GM19099 (cell line): ENCODE data around the gene ZFP90.

Experiments used
- POLR2A ChIP-seq: IDR thresholded peaks from 3 replicates; pipeline ENCODE4 v1.6.1; 2011; ENCODE audit warnings: low read depth; ENCODE audit not compliant: insufficient read length; ENCODE audit errors: extremely low read depth

ZFP90 gene

DNA sequence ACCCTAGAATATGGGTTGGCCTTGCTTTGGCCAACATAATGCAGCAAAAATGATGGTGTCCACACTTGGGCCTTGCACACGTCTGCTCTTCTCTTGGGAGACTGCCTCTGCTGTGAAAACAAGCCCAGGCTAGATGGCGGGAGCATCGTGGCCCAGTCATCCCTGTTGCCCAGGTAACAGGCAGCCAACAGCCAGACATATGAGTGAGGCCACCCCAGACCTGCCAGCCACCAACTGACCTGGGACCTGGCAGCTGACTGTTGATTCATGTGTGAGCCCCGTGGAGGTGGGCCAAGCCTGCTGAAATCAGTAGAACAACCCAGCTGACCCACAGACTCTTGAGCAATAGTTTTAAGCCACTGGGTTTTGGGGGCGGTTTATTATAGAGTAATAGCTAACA lies 66.7 kb downstream of the ZFP90 start:
- TF ChIP-seq POLR2A, result no peak

DNA sequence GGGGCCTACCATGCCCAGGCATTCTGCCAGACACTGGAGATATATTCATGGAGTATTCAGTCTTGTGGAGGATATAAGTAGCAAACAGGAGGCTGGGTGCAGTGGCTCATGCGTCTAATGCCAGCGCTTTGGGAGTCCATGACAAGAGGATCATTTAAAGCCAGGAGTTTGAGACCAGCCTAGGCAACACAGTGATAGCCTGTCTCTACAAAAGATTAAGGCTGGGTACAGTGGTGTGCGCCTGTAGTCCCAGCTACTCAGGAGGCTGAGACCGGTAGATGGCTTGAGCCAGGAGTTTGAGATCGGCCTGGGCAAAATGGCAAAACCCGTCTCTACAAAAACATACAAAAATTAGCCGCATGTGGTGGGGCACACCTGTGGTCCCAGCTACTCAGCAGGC lies 68.4 kb downstream of the ZFP90 start:
- no peak for TF ChIP-seq POLR2A

DNA sequence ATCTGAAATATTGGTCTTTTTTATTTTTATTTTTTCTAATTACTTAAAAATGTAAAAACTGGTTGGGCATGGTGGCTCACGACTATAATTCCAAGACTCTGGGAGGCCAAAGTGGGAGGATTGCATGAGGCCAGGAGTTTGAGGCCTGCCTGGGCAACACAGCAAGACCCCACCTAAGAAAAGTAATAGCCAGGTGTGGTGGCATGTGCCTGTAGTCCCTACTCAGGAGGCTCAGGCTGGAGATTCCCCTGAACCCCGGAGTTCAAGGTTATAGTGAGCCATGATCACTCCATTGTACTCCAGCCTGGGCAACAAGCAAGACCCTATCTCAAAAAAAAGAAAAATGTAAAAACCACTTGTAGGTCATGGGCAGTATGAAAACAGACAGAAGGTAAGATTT lies 69.2 kb downstream of the ZFP90 start:
- TF ChIP-seq POLR2A, result no peak

DNA sequence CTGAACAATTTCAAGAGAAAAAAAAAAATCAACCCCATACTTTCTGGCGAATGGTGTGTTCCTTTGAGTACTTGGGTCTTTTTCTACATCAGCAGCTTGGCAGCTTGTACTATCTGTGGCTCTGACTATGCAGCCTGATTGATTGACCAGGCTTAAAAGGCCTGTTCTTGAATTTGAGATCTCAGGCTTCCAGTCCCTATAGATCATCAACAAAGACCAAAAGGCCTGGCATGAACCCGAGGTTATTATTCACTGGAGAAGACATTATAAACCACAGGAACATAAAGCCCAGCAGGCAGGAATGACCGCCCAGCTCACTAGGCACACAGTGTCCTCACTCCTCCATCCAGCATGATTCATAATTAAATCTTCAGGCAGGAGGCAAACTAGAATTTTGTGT lies 73.9 kb downstream of the ZFP90 start:
- TF ChIP-seq POLR2A, result no peak

DNA sequence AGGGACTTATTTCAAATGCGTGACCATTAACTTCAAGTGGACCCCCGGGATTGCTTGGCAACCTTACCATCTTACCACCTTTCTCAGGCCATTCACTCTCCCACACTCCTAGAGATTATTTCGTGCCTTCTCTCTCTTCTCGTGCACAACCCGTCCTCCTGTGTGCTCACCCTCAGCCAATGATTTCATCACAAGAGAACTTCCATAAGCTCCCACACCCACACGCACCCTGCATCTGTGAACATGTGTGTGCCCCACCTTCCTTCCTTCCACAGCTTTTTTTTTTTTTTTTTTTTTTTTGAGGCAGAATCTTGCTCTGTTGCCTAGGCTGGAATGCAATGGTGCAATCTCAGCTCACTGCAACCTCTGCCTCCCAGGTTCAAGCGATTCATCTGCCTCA lies 78.6 kb downstream of the ZFP90 start:
- no peak for TF ChIP-seq POLR2A
